DOHH2 (cell line): Measurements from ENCODE around the gene MAGIX.

Source experiments
- CTCF ChIP-seq: fragments of 200-600 bp; sonication (generic); IDR thresholded peaks from one replicate; pipeline ENCODE4 v1.5.1; 2014; ENCODE audit warnings: antibody characterized with exemption, mild to moderate bottlenecking, low read depth, low read length; ENCODE audit not compliant: poor library complexity, severe bottlenecking
- EZH2phosphoT487 ChIP-seq: fragments of 200-600 bp; sonication (generic); IDR thresholded peaks from 2 replicates; pipeline ENCODE4 v1.6.1; 2017; ENCODE audit warnings: borderline replicate concordance, mild to moderate bottlenecking, antibody characterized with exemption, low read length, moderate library complexity, mixed read lengths

DNA sequence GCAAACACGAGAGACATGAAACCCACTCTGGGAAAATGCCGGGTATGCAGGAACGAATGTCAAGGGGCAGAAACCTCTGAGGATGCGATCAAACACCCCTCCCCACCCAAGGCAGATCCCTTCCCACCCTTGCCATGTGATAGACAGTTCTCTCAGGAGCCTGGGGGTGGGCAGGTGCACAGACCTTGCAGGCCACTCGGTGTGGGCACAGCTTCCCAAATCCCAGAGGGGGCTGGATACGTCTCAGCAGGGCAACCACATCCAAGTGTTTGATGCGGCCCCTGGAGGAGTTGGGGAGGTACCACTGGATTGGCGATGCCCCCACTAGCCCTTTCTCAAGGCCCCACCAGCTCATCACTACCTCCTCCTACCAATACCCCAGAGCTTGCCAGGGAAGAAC, 47.8 kb downstream of the MAGIX start:
- TF ChIP-seq CTCF (no peak), EZH2phosphoT487 (no peak)
